Activated CD8-positive, alpha-beta memory T cell treated with anti-CD3 and anti-CD28 coated beads, Interleukin-2, amount 50 U/mL, for 24 hours (primary cell): ENCODE results near the gene CYP39A1.

Source experiments
- DNase-seq: peaks from one replicate; pipeline ENCODE4 v3.0.0-alpha.2; 2020; ENCODE audit errors: extremely low read depth

The CYP39A1 gene

GRCh38 chr6:46590765-46591164 is 61.9 kb downstream of the CYP39A1 start:
- DNase-seq: no peak

- DNase-seq: no peak
Observed at GRCh38 chr6:46586906-46587305, 65.7 kb downstream of the CYP39A1 start.

- no peak for DNase-seq
Observed at GRCh38 chr6:46584586-46584985, 68.0 kb downstream of the CYP39A1 start.

GRCh38 chr6:46583721-46584120 is 68.9 kb downstream of the CYP39A1 start:
- no peak for DNase-seq

GRCh38 chr6:46583081-46583480 is 69.5 kb downstream of the CYP39A1 start:
- DNase-seq: no peak

- no peak for DNase-seq
Observed at GRCh38 chr6:46581459-46582177, 71.0 kb downstream of the CYP39A1 start.

- DNase-seq: no peak
Observed at GRCh38 chr6:46575530-46575929, 77.1 kb downstream of the CYP39A1 start.

- no peak for DNase-seq
Observed at GRCh38 chr6:46573140-46573539, 79.5 kb downstream of the CYP39A1 start.

- DNase-seq: no peak
Observed at GRCh38 chr6:46565531-46565930, 87.1 kb downstream of the CYP39A1 start.

GRCh38 chr6:46563924-46564323 is 88.7 kb downstream of the CYP39A1 start:
- no peak for DNase-seq

- DNase-seq: no peak
Observed at GRCh38 chr6:46556053-46556452, 96.6 kb downstream of the CYP39A1 start.

GRCh38 chr6:46555129-46555528 is 97.5 kb downstream of the CYP39A1 start:
- no peak for DNase-seq

- DNase-seq: no peak
Observed at GRCh38 chr6:46549155-46549554, 103.5 kb downstream of the CYP39A1 start.

- no peak for DNase-seq
Observed at GRCh38 chr6:46541556-46541955, 111.1 kb downstream of the CYP39A1 start.

- no peak for DNase-seq
Observed at GRCh38 chr6:46539866-46540265, 112.8 kb downstream of the CYP39A1 start.

GRCh38 chr6:46538800-46539480 is 113.7 kb downstream of the CYP39A1 start:
- no peak for DNase-seq

GRCh38 chr6:46530896-46531295 is 121.7 kb downstream of the CYP39A1 start:
- DNase-seq: no peak

- no peak for DNase-seq
Observed at GRCh38 chr6:46528961-46529750, 123.5 kb downstream of the CYP39A1 start.

GRCh38 chr6:46526607-46527006 is 126.0 kb downstream of the CYP39A1 start:
- no peak for DNase-seq

- DNase-seq: no peak
Observed at GRCh38 chr6:46525583-46525982, 127.0 kb downstream of the CYP39A1 start.

GRCh38 chr6:46521464-46521971 is 131.1 kb downstream of the CYP39A1 start:
- no peak for DNase-seq

- DNase-seq: no peak
Observed at GRCh38 chr6:46517202-46517601, 135.4 kb downstream of the CYP39A1 start.
